HG02973 (cell line): Measurements from ENCODE around the gene USP17L26.
"Not testable (repeated sequence)": the region's sequence is repeated elsewhere in the genome, so short reads cannot be mapped to it uniquely, and the experiment has no call there.

ENCODE experiments used
- ATAC-seq: cut with Tn5 transposase; IDR thresholded peaks from one replicate; pipeline ENCODE4 v1.9.1; 2021; ENCODE audit warnings: moderate library complexity; ENCODE audit not compliant: unreplicated experiment

The USP17L26 gene, protein sequence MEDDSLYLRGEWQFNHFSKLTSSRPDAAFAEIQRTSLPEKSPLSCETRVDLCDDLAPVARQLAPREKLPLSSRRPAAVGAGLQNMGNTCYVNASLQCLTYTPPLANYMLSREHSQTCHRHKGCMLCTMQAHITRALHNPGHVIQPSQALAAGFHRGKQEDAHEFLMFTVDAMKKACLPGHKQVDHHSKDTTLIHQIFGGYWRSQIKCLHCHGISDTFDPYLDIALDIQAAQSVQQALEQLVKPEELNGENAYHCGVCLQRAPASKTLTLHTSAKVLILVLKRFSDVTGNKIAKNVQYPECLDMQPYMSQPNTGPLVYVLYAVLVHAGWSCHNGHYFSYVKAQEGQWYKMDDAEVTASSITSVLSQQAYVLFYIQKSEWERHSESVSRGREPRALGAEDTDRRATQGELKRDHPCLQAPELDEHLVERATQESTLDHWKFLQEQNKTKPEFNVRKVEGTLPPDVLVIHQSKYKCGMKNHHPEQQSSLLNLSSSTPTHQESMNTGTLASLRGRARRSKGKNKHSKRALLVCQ

DNA sequence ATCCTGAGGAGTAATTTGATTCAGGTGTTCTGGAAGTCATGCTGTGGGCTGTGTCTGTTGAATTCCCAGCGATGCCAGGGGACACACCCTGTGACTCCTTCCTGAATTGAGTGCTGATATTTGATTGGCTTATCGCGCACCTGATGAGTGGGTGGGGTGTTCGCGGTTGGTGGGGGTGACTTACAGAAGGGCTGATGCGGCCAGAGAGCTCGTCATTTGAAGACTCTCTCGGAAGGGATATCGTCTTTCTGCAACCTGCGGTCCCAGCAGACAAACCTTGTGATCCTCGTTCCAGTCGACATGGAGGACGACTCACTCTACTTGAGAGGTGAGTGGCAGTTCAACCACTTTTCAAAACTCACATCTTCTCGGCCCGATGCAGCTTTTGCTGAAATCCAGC is at the start of gene USP17L26:
Gene USP17L26 (plus strand): TSS at position 301 of the 400 bp plus-strand sequence. CDS start 0 bp downstream, at position 301.
- ATAC-seq, result not testable (repeated sequence)

DNA sequence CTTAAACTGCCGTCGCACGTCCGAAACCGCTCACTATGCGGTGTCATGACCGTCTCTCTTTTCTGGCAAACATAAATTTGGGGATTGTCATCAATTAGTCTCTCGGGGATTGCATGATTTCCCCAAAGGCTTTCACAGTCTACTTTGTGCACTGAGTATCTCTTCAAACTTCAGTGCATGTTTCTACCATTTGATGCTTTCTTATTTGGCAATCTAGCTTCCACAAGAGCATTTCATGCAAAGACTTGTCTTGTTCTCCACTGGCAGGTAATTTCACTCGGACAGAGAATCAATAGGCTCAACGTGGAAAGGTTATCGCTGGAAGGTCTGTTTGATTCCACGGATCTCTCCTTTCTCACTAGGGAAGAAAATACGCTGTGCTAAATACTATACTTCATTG is 10.3 kb upstream of the USP17L26 start:
- not testable (repeated sequence) for ATAC-seq

DNA sequence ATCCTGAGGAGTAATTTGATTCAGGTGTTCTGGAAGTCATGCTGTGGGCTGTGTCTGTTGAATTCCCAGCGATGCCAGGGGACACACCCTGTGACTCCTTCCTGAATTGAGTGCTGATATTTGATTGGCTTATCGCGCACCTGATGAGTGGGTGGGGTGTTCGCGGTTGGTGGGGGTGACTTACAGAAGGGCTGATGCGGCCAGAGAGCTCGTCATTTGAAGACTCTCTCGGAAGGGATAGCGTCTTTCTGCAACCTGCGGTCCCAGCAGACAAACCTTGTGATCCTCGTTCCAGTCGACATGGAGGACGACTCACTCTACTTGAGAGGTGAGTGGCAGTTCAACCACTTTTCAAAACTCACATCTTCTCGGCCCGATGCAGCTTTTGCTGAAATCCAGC is 9.6 kb upstream of the USP17L26 start, which contains the start of gene USP17L24:
Gene USP17L24 (plus strand): TSS at position 301 of the 400 bp plus-strand sequence. CDS start 0 bp downstream, at position 301.
- not testable (repeated sequence) for ATAC-seq

DNA sequence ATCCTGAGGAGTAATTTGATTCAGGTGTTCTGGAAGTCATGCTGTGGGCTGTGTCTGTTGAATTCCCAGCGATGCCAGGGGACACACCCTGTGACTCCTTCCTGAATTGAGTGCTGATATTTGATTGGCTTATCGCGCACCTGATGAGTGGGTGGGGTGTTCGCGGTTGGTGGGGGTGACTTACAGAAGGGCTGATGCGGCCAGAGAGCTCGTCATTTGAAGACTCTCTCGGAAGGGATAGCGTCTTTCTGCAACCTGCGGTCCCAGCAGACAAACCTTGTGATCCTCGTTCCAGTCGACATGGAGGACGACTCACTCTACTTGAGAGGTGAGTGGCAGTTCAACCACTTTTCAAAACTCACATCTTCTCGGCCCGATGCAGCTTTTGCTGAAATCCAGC is 4.8 kb upstream of the USP17L26 start, which contains the start of gene USP17L25:
Gene USP17L25 (plus strand): TSS at position 301 of the 400 bp plus-strand sequence. CDS start 0 bp downstream, at position 301.
- ATAC-seq, result not testable (repeated sequence)

DNA sequence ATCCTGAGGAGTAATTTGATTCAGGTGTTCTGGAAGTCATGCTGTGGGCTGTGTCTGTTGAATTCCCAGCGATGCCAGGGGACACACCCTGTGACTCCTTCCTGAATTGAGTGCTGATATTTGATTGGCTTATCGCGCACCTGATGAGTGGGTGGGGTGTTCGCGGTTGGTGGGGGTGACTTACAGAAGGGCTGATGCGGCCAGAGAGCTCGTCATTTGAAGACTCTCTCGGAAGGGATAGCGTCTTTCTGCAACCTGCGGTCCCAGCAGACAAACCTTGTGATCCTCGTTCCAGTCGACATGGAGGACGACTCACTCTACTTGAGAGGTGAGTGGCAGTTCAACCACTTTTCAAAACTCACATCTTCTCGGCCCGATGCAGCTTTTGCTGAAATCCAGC is 4.6 kb downstream of the USP17L26 start, which contains the start of gene USP17L5:
Gene USP17L5 (plus strand): TSS at position 301 of the 400 bp plus-strand sequence. CDS start 0 bp downstream, at position 301.
- not testable (repeated sequence) for ATAC-seq

DNA sequence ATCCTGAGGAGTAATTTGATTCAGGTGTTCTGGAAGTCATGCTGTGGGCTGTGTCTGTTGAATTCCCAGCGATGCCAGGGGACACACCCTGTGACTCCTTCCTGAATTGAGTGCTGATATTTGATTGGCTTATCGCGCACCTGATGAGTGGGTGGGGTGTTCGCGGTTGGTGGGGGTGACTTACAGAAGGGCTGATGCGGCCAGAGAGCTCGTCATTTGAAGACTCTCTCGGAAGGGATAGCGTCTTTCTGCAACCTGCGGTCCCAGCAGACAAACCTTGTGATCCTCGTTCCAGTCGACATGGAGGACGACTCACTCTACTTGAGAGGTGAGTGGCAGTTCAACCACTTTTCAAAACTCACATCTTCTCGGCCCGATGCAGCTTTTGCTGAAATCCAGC is 9.4 kb downstream of the USP17L26 start, which contains the start of gene USP17L27:
Gene USP17L27 (plus strand): TSS at position 301 of the 400 bp plus-strand sequence. CDS start 0 bp downstream, at position 301.
- ATAC-seq, result not testable (repeated sequence)

DNA sequence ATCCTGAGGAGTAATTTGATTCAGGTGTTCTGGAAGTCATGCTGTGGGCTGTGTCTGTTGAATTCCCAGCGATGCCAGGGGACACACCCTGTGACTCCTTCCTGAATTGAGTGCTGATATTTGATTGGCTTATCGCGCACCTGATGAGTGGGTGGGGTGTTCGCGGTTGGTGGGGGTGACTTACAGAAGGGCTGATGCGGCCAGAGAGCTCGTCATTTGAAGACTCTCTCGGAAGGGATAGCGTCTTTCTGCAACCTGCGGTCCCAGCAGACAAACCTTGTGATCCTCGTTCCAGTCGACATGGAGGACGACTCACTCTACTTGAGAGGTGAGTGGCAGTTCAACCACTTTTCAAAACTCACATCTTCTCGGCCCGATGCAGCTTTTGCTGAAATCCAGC is 14.1 kb downstream of the USP17L26 start, which contains the start of gene USP17L28:
Gene USP17L28 (plus strand): TSS at position 301 of the 400 bp plus-strand sequence. CDS start 0 bp downstream, at position 301.
- not testable (repeated sequence) for ATAC-seq

DNA sequence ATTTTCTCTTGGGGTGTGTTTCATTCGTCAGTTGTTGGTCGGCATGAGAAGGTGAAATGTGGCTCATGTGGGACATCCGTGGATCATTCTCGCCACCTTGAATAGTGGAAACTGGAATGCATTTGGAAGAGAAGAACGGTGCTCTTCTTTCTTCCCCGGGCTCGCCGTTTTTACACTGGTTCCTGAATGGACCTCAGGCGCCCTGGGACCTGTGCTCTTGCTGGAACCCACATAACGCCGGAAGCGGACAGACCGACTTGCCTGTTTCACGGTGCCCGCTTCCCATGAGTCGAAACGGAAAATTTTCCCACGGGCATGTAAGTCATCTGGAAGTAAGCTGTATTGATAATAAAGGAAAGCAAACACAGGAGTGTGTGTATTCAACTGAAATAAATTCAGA is 16.4 kb downstream of the USP17L26 start:
- not testable (repeated sequence) for ATAC-seq

DNA sequence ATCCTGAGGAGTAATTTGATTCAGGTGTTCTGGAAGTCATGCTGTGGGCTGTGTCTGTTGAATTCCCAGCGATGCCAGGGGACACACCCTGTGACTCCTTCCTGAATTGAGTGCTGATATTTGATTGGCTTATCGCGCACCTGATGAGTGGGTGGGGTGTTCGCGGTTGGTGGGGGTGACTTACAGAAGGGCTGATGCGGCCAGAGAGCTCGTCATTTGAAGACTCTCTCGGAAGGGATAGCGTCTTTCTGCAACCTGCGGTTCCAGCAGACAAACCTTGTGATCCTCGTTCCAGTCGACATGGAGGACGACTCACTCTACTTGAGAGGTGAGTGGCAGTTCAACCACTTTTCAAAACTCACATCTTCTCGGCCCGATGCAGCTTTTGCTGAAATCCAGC is 18.9 kb downstream of the USP17L26 start, which contains the start of gene USP17L29:
Gene USP17L29 (plus strand): TSS at position 301 of the 400 bp plus-strand sequence. CDS start 0 bp downstream, at position 301.
- not testable (repeated sequence) for ATAC-seq

DNA sequence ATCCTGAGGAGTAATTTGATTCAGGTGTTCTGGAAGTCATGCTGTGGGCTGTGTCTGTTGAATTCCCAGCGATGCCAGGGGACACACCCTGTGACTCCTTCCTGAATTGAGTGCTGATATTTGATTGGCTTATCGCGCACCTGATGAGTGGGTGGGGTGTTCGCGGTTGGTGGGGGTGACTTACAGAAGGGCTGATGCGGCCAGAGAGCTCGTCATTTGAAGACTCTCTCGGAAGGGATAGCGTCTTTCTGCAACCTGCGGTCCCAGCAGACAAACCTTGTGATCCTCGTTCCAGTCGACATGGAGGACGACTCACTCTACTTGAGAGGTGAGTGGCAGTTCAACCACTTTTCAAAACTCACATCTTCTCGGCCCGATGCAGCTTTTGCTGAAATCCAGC is 28.4 kb downstream of the USP17L26 start, which contains the start of gene USP17L30:
Gene USP17L30 (plus strand): TSS at position 301 of the 400 bp plus-strand sequence. CDS start 0 bp downstream, at position 301.
- not testable (repeated sequence) for ATAC-seq

DNA sequence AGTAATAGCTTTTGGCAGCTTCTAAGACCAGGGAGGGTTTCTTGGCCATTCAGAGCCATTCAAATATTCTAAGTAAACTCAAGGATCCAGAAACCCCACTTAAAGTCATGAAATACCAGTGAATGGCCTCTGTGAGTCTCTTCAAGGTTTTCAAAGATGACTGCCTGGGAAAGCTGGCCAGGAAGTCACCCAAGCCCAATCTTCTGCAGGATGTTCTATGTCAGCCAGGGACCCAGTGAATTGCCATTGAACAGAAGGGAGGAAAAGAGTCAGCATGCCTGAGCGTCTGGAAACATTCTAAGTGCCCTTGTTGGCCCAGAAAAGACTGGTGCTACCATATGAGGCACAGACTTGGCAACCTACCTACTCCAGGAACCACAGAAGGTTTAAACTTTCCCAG is 45.4 kb downstream of the USP17L26 start:
- not testable (repeated sequence) for ATAC-seq

DNA sequence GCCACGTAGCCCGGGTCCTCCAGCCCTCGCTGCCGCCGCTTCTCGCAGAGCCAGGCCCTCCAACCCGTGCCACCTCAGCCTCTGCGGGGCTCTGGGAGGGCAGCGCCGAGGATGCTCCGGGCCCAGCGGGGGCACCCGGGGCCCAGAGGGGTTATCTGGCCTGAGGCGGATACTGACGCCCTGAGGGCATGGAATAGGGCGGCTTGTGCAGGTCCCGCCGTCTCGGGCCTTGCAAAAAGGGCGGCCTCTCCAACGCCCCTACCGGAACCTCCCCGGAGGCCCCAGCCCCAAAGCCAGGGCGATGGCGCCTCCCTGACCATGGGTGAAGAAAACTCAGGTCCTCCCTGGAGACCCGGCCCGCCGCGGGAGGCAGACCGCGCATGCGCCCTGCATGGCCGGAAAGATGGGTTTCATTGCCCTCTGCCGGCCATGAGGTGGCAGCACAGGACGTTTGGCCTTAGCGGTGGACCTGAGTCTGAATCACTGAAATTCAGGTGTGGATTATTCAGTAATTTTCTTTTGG is 46.6 kb downstream of the USP17L26 start:
- ATAC-seq, result not testable (repeated sequence)

DNA sequence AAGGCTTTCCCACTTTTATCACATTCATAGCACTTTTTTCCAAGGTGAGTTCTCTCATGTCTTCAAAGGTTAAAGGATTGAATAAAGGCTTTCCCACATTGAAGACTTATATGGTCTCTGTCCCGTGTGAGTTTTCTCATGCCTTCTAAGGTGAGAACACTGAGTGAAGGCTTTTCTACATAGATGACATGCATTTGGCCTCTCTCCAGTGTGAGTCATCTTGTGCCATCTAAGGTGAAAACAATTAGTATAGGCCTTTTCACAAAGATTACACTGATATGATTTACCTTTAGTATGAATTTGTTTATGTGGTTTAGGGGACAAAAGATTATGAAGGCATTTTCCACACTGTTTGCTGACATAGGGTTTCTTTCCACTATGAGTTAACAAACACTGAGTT is 49.7 kb downstream of the USP17L26 start:
- ATAC-seq, result no peak
